Spleen (tissue), 11 donors: ENCODE results near the gene SETMAR. TPM values are rescaled to one million over a fixed set of nuclear protein-coding genes. Genes with fewer than 3 reads are reported as not detected.
"Not testable (repeated sequence)": the region's sequence is repeated elsewhere in the genome, so short reads cannot be mapped to it uniquely, and the experiment has no call there.

Experiments
- DNase-seq: peaks from one replicate; pipeline ENCODE4 v3.0.0-alpha.2; 2020
- H3K27ac ChIP-seq, 8 donors: fragments of 200-600 bp; sonication (generic) in 7 of 8; 1 replicate in 4 of 8; 2 replicates in 4 of 8; pipeline versions ENCODE4 v1.5.0 to v1.8.0; 2016 to 2021; ENCODE audit warnings: inconsistent platforms in 4 of 8, mild to moderate bottlenecking in 4 of 8, moderate library complexity in 1 of 8
- H3K27me3 ChIP-seq, 7 donors: fragments of 200-600 bp; sonication (generic) in 6 of 7; replicated peaks in 1 of 7; 1 replicate in 4 of 7; 2 replicates in 3 of 7; pipeline versions ENCODE4 v1.5.0 to v1.8.0; 2016 to 2021; ENCODE audit warnings: inconsistent platforms in 3 of 7, mild to moderate bottlenecking in 1 of 7
- H3K36me3 ChIP-seq, 6 donors: fragments of 200-600 bp; sonication (generic) in 5 of 6; 1 replicate in 4 of 6; 2 replicates in 2 of 6; pipeline versions ENCODE4 v1.5.0 to v1.8.0; 2016 to 2021; ENCODE audit warnings: inconsistent platforms in 2 of 6
- H3K4me1 ChIP-seq, 6 donors: fragments of 200-600 bp; sonication (generic) in 5 of 6; 1 replicate in 3 of 6; 2 replicates in 3 of 6; pipeline versions ENCODE4 v1.5.0 to v1.8.0; 2016 to 2021; ENCODE audit warnings: inconsistent platforms in 3 of 6
- H3K4me3 ChIP-seq, 8 donors: fragments of 200-600 bp; sonication (generic) in 7 of 8; 1 replicate in 4 of 8; 2 replicates in 4 of 8; pipeline versions ENCODE4 v1.5.0 to v1.8.0; 2016 to 2021; ENCODE audit warnings: inconsistent platforms in 4 of 8, mild to moderate bottlenecking in 4 of 8, moderate library complexity in 2 of 8
- H3K9me3 ChIP-seq, 8 donors: fragments of 200-600 bp; sonication (generic) in 7 of 8; 1 replicate in 4 of 8; 2 replicates in 4 of 8; pipeline versions ENCODE4 v1.5.0 to v1.8.0; 2016 to 2021; ENCODE audit warnings: inconsistent platforms in 4 of 8
- POLR2A ChIP-seq, 3 donors: fragments of 450-650 bp; IDR thresholded peaks; one replicate each; pipeline ENCODE4 v1.5.1; 2017; ENCODE audit warnings: antibody characterized with exemption in 3 of 3, mild to moderate bottlenecking in 1 of 3
- POLR2AphosphoS5 ChIP-seq, 3 donors: sonication (generic); formaldehyde crosslinking; IDR thresholded peaks; one replicate each; pipeline ENCODE4 v1.5.1; 2017; ENCODE audit warnings: antibody characterized with exemption in 3 of 3
- WGBS, 5 donors: extraction: QIAGEN DNeasy Blood & Tissue Kit in 3 of 5; methylation state at CpG; one replicate each; pipeline versions ENCODE4 v1.1.5 to v1.1.7; 2013 to 2018; 5-methylcytosine and 5-hydroxymethylcytosine counted together
- intact Hi-C: fragments of 100-400 bp; cut with DNase I; formaldehyde crosslinking; loops from one replicate; pipeline ENCODE4 v1.15.0; 2023; ENCODE audit warnings: low total_unique reads
- polyA plus RNA-seq, 3 donors: library from polyadenylated mRNA; stranded (reverse); fragments of 200-250 nt; gene quantifications; one replicate each; pipeline ENCODE4 v1.2.1, GENCODE V29; 2013
- total RNA-seq, 7 donors: library from RNA; depleted of rRNA in 3 of 7; stranded (reverse); fragments of >200 nt in 3 of 7; fragmentation: NEBNext Ultra II Directional in 4 of 7; extraction: Animal tissue kit (Norgen Biotek cat#: 25700) in 4 of 7; gene quantifications; one replicate each; pipeline versions ENCODE4 v1.1.0 to v1.2.1, GENCODE V29; 2016 to 2021
- TF ChIP-seq, protein P1 (sequence below), 11 experiments: fragments of 200-600 bp in 7 of 11; fragments of 450-650 bp in 4 of 11; sonication (generic) in 4 of 11; IDR thresholded peaks in 8 of 11; conservative IDR thresholded peaks in 3 of 11; 1 replicate in 7 of 11; 2 replicates in 4 of 11; pipeline versions ENCODE4 v1.4.0 to v1.8.0; 2016 to 2021; ENCODE audit warnings: antibody characterized with exemption in 11 of 11, inconsistent platforms in 4 of 11, mild to moderate bottlenecking in 1 of 11
- donor health status: healthy with polysubstance abuse.
- donor health status: DM: no; HTN: no; CAD: no; lungs with moderate emphysema.
- donor health status: DM: no; HTN: no; CAD: no.
- donor health status: Bipolar disorder and iron deficiency.
- donor health status: healthy.
- donor health status: DM: no; HTN: no; CAD: no.
- donor health status: DM: yes; HTN: yes; CAD: no.

Gene SETMAR
- total and polyA plus RNA-seq, 10 donors = 7.8 to 17.8 (median 10.1) TPM

DNA sequence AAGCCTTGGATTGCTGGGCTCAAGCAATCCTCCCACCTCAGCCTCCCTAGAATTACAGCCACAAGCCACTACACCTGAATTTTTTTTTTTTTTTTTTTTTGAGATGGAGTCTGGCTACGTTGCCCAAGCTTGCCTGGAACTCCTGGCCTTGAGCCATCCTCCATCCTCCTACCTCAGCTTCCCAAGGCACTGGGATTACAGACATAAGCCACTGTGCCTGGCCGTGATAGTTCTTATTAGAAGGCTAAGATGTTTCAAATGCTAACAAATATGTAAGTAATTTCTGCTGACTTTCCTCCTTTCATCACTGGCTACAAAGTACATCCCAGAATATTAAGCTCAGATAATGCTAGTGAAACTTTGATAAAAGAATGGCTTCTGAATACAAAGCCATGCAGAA lies 5.7 kb upstream of the SETMAR start:
- H3K4me3 ChIP-seq = no peak overlapping the region
- WGBS, 5 donors = 76 to 93% (median 84%) methylated on average over 2 of the region's 2 CpGs
- no peak overlapping the region for H3K27ac ChIP-seq
- DNase-seq = no peak
- H3K27me3 ChIP-seq = no peaks in the 10 kb centered on the region
- H3K4me1 ChIP-seq = no peaks in the 10 kb centered on the region
- intact Hi-C loops = no loop called here
- no peaks in the 10 kb centered on the region for H3K9me3 ChIP-seq
- no peaks in the 10 kb centered on the region for H3K36me3 ChIP-seq
- no peak for TF ChIP-seq POLR2AphosphoS5 (IDR thresholded peaks at IDR 0.05)
- TF ChIP-seq POLR2A (IDR thresholded peaks at IDR 0.05) = no peak
- TF ChIP-seq, protein P1, sequence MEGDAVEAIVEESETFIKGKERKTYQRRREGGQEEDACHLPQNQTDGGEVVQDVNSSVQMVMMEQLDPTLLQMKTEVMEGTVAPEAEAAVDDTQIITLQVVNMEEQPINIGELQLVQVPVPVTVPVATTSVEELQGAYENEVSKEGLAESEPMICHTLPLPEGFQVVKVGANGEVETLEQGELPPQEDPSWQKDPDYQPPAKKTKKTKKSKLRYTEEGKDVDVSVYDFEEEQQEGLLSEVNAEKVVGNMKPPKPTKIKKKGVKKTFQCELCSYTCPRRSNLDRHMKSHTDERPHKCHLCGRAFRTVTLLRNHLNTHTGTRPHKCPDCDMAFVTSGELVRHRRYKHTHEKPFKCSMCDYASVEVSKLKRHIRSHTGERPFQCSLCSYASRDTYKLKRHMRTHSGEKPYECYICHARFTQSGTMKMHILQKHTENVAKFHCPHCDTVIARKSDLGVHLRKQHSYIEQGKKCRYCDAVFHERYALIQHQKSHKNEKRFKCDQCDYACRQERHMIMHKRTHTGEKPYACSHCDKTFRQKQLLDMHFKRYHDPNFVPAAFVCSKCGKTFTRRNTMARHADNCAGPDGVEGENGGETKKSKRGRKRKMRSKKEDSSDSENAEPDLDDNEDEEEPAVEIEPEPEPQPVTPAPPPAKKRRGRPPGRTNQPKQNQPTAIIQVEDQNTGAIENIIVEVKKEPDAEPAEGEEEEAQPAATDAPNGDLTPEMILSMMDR (IDR thresholded peaks at IDR 0.05 in 8 of 11, conservative IDR thresholded peaks at IDR 0.05 in 3 of 11) = no peak

DNA sequence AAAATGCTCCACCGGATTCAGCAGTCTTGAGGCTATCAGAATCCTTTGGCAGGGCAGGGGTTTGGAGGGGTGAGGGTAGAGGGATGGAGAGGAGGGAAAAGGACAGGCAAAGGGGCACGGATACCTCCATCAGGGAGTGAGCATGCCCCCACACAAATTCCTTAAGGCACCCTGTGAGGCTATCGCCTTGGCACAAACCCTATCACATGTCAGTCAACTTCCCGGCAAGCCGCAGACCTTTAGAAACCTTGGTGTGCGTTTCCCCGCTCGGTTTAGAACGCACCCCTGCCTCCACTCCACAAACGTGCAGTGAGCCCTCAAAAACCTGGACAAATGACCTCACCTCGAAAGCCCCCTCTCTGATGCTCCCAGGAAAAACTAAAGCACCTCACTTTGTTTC lies 422 bp upstream of the SETMAR start:
- DNase-seq = peak; percentile 83
- H3K36me3 ChIP-seq = peaks cover 0 to 8% (median 0%) of the 10 kb centered on the region in 6 donors
- H3K27ac ChIP-seq = peak overlapping the region; percentile 62 to 95 (median 94)
- H3K27me3 ChIP-seq = no peaks in the 10 kb centered on the region
- 53 to 88% (median 76%) methylated on average over 11 of the region's 11 CpGs for WGBS, 5 donors
- intact Hi-C loops = no loop called here
- peaks cover 0 to 37% (median 19%) of the 10 kb centered on the region in 6 donors for H3K4me1 ChIP-seq
- H3K4me3 ChIP-seq = peak overlapping the region; percentile 42 to 84 (median 69)
- no peak for TF ChIP-seq POLR2AphosphoS5 (IDR thresholded peaks at IDR 0.05)
- TF ChIP-seq, protein P1 (IDR thresholded peaks at IDR 0.05 in 8 of 11, conservative IDR thresholded peaks at IDR 0.05 in 3 of 11) = no peak
- TF ChIP-seq POLR2A (IDR thresholded peaks at IDR 0.05) = no peak
- H3K9me3 ChIP-seq = no peaks in the 10 kb centered on the region

- peak overlapping the region in 3 of 8 donors; percentile 1 to 46 (median 13) for H3K27ac ChIP-seq
- H3K4me3 ChIP-seq = not testable (repeated sequence)
Observed at GRCh38 chr3:4305210-4305609, 2.0 kb downstream of the SETMAR start.

DNA sequence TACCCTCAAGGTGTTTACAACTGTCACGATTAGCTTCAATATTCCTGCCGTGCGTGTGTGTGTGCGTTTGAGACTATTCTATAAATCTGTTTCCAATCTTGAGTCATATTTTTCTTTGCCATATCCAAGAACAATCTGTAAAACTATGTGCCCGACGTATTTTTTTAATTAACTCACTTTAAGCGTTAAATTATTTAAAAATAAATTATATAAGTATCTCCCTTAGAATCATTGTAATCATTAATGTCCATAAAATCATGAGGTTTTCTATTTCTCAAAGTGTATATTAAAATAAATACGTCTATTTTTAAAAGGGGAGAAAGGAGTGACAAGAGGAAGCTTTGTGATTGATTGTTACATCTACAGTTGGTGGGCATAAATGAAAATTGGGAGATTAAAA lies 2.9 kb downstream of the SETMAR start:
- peaks cover 0 to 44% (median 25%) of the 10 kb centered on the region in 6 donors for H3K4me1 ChIP-seq
- intact Hi-C loops = no loop called here
- no peaks in the 10 kb centered on the region for H3K9me3 ChIP-seq
- peaks cover 0 to 12% (median 0%) of the 10 kb centered on the region in 6 donors for H3K36me3 ChIP-seq
- peak overlapping the region in 6 of 8 donors; percentile 4 to 48 (median 28) for H3K27ac ChIP-seq
- 89 to 93% (median 93%) methylated on average over 8 of the region's 8 CpGs for WGBS, 5 donors
- no peaks in the 10 kb centered on the region for H3K27me3 ChIP-seq
- DNase-seq = no peak
- TF ChIP-seq POLR2A (IDR thresholded peaks at IDR 0.05) (no peak), POLR2AphosphoS5 (IDR thresholded peaks at IDR 0.05) (no peak)
- TF ChIP-seq, protein P1 (IDR thresholded peaks at IDR 0.05 in 8 of 11, conservative IDR thresholded peaks at IDR 0.05 in 3 of 11) = no peak
- H3K4me3 ChIP-seq = no peak overlapping the region

More at GRCh38 chr3:4305210-4305609, 2.0 kb downstream of the SETMAR start:
- H3K27me3 ChIP-seq, H3K9me3 ChIP-seq, DNase-seq, intact Hi-C loops: not testable (repeated sequence)
- 84 to 94% (median 87%) methylated on average over 7 of the region's 7 CpGs for WGBS, 5 donors
- peaks cover 0 to 44% (median 23%) of the 10 kb centered on the region in 6 donors for H3K4me1 ChIP-seq
- H3K36me3 ChIP-seq = peaks cover 0 to 12% (median 0%) of the 10 kb centered on the region in 6 donors
